ENCODE data around the gene PCTP. TPM values are rescaled to one million over a fixed set of nuclear protein-coding genes. Genes with fewer than 3 reads are reported as not detected.

The PCTP gene
- total RNA-seq, 4 donors from 2014 or later, result 10.1 to 41.7 (median 13.3) TPM

GRCh38 chr17:55778389-55779118, 27.7 kb downstream of the PCTP start:
- Histone ChIP-seq H3K4me3 (no peak overlapping the region), H3K36me3 (peaks cover 0 to 41% of the 10 kb centered on the region in 2 donors), H3K9me3 (no peaks in the 10 kb centered on the region), H3K4me1 (peaks cover 12 to 14% of the 10 kb centered on the region in 2 donors), H3K27me3 (no peaks in the 10 kb centered on the region), H3K27ac (no peak overlapping the region)
- ATAC-seq (no peak), DNase-seq (no peak)
- intact Hi-C loops (cut with DNase I; ENCODE audit: low total_unique reads) (no loop called here), in situ Hi-C loops (cut with MboI; ENCODE audit: low sequenced_read_pairs in 4 of 4) (loop anchor here in 2 of 4 donors (10.0 kb wide), 2 partner anchors 46 to 64 kb away; no protein-coding TSS in a partner anchor)
- TF ChIP-seq POLR2A (IDR thresholded peaks at IDR 0.05) (no peak), CTCF (IDR thresholded peaks at IDR 0.05 in 4 of 5, conservative IDR thresholded peaks at IDR 0.05 in 1 of 5) (no peak)

GRCh38 chr17:55783684-55784245, 32.9 kb downstream of the PCTP start:
- no peaks in the 10 kb centered on the region for H3K9me3 ChIP-seq
- peak overlapping the region in 2 of 4 donors; percentile 9 to 10 for H3K4me3 ChIP-seq
- H3K4me1 ChIP-seq, result peaks cover 23 to 32% of the 10 kb centered on the region in 2 donors
- TF ChIP-seq POLR2A (IDR thresholded peaks at IDR 0.05) (peak in 1 of 2 donors; percentile 70), CTCF (IDR thresholded peaks at IDR 0.05 in 4 of 5, conservative IDR thresholded peaks at IDR 0.05 in 1 of 5) (no peak)
- ATAC-seq, result peak; percentile 93 to 95
- in situ Hi-C loops (cut with MboI; ENCODE audit: low sequenced_read_pairs in 4 of 4), result no loop called here
- H3K36me3 ChIP-seq, result no peaks in the 10 kb centered on the region
- intact Hi-C loops (cut with DNase I; ENCODE audit: low total_unique reads), result loop anchor here (1.0 to 5.0 kb wide), 4 partner anchors 51 to 516 kb away; no protein-coding TSS in a partner anchor
- DNase-seq, result peak; percentile 88 to 95
- no peaks in the 10 kb centered on the region for H3K27me3 ChIP-seq
- H3K27ac ChIP-seq, result peak overlapping the region; percentile 83 to 93 (median 89)

GRCh38 chr17:55784666-55785065, 33.8 kb downstream of the PCTP start:
- no peak for DNase-seq
- no peaks in the 10 kb centered on the region for H3K36me3 ChIP-seq
- no peak overlapping the region for H3K4me3 ChIP-seq
- H3K27me3 ChIP-seq, result no peaks in the 10 kb centered on the region
- H3K9me3 ChIP-seq, result no peaks in the 10 kb centered on the region
- ATAC-seq, result no peak
- intact Hi-C loops (cut with DNase I; ENCODE audit: low total_unique reads) (loop anchor here (5.0 kb wide), 1 partner anchor 517 kb away; no protein-coding TSS in a partner anchor), in situ Hi-C loops (cut with MboI; ENCODE audit: low sequenced_read_pairs in 4 of 4) (no loop called here)
- TF ChIP-seq POLR2A (IDR thresholded peaks at IDR 0.05), result no peak
- peak overlapping the region; percentile 83 to 93 (median 89) for H3K27ac ChIP-seq
- peaks cover 23 to 32% of the 10 kb centered on the region in 2 donors for H3K4me1 ChIP-seq

- H3K27ac ChIP-seq, result peak overlapping the region; percentile 83 to 93 (median 89)
- H3K4me3 ChIP-seq, result no peak overlapping the region
- TF ChIP-seq CTCF (IDR thresholded peaks at IDR 0.05 in 4 of 5, conservative IDR thresholded peaks at IDR 0.05 in 1 of 5) (no peak), POLR2A (IDR thresholded peaks at IDR 0.05) (no peak)
- no peaks in the 10 kb centered on the region for H3K36me3 ChIP-seq
- peaks cover 23 to 32% of the 10 kb centered on the region in 2 donors for H3K4me1 ChIP-seq
- H3K9me3 ChIP-seq, result no peaks in the 10 kb centered on the region
- no peak for DNase-seq
- in situ Hi-C loops (cut with MboI; ENCODE audit: low sequenced_read_pairs in 4 of 4), result no loop called here
- no peaks in the 10 kb centered on the region for H3K27me3 ChIP-seq
- no peak for ATAC-seq
- intact Hi-C loops (cut with DNase I; ENCODE audit: low total_unique reads), result no loop called here
Measured at GRCh38 chr17:55785181-55785580, 34.3 kb downstream of the PCTP start.

GRCh38 chr17:55793272-55793671, 42.4 kb downstream of the PCTP start:
- no peaks in the 10 kb centered on the region for H3K9me3 ChIP-seq
- intact Hi-C loops (cut with DNase I; ENCODE audit: low total_unique reads) (no loop called here), in situ Hi-C loops (cut with MboI; ENCODE audit: low sequenced_read_pairs in 4 of 4) (loop anchor here in 1 of 4 donors (10.0 kb wide), 1 partner anchor 62 kb away; no protein-coding TSS in a partner anchor)
- no peaks in the 10 kb centered on the region for H3K4me1 ChIP-seq
- H3K36me3 ChIP-seq, result no peaks in the 10 kb centered on the region
- no peak for TF ChIP-seq POLR2A (IDR thresholded peaks at IDR 0.05)
- no peak for TF ChIP-seq CTCF (IDR thresholded peaks at IDR 0.05 in 4 of 5, conservative IDR thresholded peaks at IDR 0.05 in 1 of 5)
- no peak overlapping the region for H3K27ac ChIP-seq
- H3K4me3 ChIP-seq, result no peak overlapping the region
- DNase-seq, result no peak
- ATAC-seq, result no peak
- H3K27me3 ChIP-seq, result no peaks in the 10 kb centered on the region

Measured in gastrocnemius medialis (tissue), 4 donors.